NCI-H1436 treated with DMSO at 0.1 percent for 48 hours (cell line): Measurements from ENCODE around the gene CXCL17.
A peak's percentile ranks its signal among the peaks of the same experiment; 100 is the strongest.
"Not testable (repeated sequence)": the region's sequence is repeated elsewhere in the genome, so short reads cannot be mapped to it uniquely, and the experiment has no call there.

ENCODE experiments used
- DNase-seq: peaks from one replicate; lab custom pipeline; 2025; lab: John Stamatoyannopoulos, UW

Gene CXCL17

GRCh38 chr19:42442833-42443232 is at the start of gene CXCL17:
TSS of gene CXCL17 (minus strand) at chr19:42442946. CDS start at chr19:42442832, 114 bp downstream.
- no peak for DNase-seq

DNA sequence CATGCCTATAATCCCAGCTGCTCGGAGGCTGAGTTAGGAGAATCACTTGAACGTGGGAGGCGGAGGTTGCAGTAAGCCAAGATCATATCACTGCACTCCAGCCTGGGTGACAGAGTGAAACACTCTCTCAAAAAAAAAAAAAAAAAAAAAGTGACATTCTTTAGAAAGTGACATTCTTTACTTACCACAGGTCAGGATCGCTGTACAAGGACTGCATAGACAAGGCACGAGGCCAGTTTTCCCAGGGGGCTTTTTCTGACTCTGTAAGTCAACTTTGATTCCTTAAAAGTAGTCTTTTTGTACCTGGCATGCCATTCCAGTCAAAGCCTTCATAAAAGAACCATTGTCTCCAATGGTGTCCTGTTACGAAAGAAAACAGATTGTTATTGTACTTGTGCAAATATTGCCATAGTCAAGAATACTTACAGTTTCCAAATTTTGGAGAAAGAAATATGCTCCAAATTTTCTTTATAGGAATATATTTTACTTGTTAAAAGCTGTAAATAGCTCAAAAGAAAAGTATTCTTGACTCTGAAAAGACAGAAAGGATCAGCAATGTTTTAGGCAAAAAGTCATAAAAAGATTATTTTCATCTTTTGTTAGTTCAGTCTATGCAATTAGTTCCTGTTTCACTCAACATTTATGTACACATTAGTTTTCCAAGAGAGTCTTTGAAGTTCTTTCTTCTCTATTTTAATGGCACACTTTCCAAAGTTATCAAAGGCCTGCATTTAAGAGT is 46.2 kb upstream of the CXCL17 start:
- no peak for DNase-seq

DNA sequence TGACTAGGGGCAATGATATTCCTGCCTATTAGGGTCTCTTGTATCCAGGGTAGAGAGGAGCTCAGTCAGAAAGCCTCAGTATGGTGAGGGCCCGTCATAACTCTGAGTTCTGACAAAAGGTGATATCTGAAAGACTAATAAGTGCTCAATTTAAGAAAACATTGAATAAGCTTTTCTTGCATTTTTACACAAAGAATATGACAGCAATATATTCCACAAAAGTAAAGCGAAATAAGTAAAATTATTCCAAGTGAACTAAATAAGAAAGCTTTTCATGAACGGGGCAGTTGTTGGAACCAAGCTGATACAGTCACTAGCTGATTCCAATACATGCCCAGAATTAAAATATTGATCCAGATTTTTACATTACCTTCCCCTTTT is 45.0 kb upstream of the CXCL17 start:
- DNase-seq = no peak

DNA sequence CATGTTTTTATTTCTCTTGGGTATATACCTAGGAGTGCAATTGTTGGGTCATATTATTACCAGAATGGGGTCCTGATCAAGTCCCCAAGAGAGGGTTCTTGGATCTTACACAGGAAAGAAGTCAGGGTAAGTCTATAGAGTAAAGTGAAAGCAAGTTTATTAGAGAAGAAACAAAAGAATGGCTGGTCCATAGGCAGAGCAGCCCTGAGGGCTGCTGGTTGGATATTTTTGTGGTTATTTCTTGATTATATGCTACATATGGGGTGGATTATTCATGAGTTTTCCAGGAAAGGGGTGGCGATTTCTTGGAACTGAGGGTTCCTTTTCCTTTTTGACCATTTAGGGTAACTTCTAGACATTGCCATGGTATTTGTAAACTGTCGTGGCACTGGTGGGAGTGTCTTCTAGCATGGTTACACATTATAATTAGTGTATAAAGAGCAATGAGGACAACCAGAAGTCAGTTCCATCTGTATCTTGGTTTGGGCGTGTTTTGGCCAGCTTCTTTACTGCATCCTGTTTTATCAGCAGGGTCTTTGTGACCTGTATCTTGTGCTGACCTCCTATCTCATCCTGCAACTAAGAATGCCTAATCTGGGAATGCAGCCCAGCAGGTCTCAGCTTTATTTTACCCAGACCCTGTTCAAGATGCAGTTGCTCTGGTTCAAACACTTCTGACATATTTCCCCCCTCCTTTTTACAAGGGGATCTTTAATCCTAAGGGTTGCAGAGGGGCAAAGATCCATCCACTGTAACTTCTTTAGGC is 44.5 kb upstream of the CXCL17 start:
- DNase-seq = no peak

- DNase-seq = not testable (repeated sequence)
Measured at GRCh38 chr19:42485036-42485435, 42.3 kb upstream of the CXCL17 start.

DNA sequence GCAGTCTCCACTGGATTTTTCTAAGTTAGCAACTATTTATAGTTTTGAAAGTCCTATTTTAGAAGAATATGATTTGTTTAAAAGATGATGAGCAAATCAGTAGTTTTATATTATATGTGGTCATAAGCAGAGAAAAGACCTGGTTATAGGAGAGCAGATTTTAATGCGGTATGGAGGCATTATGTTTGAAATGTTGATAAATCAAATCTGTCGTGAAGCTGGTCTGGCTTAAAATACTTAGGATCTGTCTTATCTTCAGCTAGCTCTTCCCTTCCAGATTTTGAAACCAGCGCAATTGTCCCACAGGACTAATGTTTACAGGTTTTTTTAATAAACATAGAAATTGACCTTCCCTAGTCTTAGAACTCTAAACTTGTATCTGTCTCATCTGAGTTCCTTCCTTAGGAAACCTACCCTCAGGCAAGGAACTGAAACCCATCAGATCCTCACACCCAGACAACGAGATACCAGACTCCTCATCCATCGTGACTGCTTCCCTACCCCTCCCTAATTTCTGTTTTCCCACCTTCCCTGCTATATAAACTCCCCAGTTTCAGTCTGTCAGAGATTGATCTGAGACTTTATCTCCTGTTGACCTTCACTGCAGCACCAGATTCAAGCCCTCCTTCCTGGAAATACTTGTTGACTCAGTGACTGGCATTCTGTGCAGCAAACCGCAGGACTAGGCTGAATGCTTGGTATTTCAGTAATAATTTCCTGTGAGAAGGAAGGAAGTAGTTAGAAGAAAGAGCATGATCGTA is 37.8 kb upstream of the CXCL17 start:
- no peak for DNase-seq

DNA sequence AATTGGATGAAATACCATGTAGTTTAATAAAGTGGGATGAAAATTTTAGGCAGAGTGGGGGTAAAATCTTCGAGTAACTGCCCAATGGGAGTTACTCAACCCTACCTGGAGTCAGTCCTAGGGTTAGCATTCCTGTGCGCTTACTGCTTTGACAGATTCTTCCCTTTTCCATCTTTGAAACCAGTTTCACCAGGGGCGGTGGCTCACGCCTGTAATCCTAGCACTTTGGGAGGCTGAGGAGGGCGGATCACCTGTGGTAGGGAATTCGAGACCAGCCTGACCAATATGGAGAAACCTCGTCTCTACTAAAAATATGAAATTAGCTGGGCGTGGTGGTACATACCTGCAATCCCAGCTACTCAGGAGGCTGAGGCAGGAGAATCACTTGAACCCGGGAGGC is 37.0 kb upstream of the CXCL17 start:
- no peak for DNase-seq

DNA sequence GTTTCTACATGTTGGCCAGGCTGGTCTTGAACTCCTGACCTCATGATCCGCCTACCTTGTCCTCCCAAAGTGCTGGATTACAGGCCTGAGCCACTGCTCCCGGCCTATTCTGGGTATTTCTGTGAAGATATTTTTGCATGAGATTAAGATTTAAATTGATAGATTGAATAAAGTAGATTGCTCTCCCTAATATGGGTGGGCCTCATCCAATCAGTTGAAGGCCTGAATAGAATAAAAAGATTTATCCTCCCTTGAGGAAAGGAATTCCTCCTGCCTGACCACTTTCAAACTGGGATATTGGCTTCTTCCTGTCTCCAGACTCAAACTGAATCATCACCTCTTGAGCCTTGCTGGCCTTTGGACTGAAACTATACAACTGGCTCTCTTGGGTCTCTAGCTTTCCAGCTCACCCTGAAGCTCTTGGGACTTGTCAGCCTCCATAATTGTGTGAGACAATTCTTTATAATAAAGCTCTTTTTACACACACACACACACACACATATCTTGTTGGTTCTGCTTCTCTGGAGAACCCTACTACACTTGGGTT is 36.1 kb upstream of the CXCL17 start:
- no peak for DNase-seq

- DNase-seq = no peak
Measured at GRCh38 chr19:42477933-42478332, 35.2 kb upstream of the CXCL17 start.

- no peak for DNase-seq
Measured at GRCh38 chr19:42477117-42477516, 34.4 kb upstream of the CXCL17 start.

GRCh38 chr19:42475366-42475765 is 32.6 kb upstream of the CXCL17 start:
- DNase-seq = no peak

GRCh38 chr19:42474743-42475142 is 32.0 kb upstream of the CXCL17 start:
- DNase-seq = no peak

DNA sequence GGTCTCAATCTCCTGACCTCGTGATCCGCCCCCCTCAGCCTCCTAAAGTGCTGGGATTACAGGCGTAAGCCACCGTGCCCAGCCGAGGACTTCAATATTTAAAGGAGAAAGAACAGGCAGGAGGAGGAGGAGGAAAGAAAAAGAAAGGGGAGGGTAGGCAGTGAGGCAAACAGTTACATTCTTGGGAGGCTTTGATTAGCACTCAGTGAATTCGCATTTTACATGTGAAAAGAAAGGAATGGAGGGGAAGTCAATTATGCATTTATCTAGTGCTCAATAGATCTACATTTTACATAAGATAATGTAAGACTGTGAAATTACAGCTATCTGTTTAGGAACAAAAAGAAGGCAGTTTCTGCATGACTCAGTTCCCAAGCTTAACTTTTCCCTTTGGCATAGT is 30.9 kb upstream of the CXCL17 start:
- no peak for DNase-seq

- DNase-seq = no peak
Measured at GRCh38 chr19:42472402-42473147, 29.8 kb upstream of the CXCL17 start.

- no peak for DNase-seq
Measured at GRCh38 chr19:42471554-42472249, 29.0 kb upstream of the CXCL17 start.

DNA sequence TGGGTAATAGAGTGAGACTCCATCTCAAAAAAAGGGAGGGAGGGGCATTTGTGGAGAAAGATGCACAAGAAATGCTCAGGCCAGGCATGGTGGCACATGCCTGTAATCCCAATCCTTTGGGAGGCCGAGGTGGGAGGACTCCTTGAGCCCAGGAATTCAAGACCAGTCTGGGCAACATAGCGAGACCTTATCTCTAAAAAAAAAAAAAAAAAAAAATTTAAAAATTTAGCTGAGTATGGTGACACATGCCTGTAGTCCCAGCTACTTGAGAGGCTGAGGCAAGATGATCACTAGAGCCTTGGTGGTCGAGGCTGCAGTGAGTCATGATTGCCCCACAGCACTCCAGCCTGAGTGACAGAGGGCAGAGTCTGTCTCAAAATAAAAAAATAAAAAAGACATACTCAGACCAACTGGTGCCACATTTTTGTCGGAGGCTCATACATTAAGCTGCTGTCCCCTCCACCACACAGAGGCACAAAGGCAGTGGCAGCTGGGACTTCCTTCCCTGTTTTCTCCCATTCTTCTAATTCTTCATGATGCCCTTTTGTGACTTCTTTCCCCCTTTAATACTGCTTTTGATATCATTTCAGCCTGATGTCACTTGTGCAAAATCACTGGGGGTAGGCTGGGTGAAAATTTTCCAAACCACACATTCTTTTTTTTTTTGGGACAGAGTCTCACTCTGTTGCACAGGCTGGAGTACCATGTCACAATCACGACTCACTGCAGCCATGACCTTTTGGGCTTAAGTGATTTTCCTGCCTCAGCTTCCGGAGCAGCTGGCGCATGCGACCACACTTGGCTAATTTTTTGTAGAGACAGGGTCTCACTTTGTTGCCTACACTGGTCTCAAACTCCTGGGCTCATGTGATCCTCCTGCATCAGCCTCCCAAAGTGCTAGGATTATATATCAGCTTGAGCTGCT is 26.8 kb upstream of the CXCL17 start:
- no peak for DNase-seq

DNA sequence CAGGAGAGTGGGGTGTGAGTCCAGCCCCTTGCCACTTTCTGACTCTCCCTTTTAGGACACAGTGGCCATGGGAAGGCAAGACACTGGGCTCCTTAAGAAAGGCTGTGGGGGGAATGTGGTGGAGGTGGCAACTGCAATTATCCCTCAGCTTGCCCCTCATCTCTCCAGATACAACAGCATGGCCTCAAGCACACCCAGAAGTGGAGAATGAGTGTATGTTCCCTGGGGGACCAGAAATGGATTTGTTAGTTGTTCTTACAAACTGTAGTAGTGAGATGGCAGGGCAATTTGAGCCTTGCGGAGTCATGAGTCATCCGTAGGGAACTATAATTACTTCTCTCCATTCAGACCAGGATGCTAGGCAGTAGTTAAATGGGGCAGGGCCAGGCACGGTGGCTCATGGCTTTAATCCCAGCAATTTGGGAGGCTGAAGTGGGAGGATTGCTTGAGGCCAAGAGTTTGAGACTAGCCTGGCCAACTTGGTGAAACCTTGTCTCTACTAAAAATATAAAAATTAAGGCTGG is 25.6 kb upstream of the CXCL17 start:
- peak; percentile 95 for DNase-seq

DNA sequence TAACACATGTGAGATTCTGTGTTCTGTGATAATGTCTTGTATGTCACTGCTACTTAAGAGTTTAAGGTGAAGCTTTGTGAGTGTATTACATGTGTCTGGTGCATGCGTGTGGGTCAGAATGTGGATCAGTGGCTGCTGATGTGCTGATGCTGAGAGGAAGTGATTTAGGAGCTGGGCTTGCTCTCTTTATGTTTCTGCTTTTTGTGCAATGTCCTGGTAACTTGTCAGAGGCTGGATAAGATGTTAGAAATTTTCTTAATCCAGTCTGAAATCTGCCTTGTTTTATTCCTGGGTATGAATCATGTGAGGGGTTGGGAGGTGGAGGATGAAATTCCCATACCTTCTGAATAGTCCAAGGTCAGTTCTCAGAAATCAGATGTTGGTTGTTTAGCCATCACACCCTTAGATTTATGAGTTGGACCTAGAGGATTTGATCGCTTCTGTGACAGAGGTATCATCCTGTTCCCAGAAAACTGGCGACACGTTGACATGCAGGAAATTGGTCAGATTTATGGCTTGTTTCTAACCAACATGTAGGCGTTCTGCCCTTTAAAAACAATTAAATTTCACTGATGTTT is 24.5 kb upstream of the CXCL17 start:
- no peak for DNase-seq

GRCh38 chr19:42466521-42467182 is 23.9 kb upstream of the CXCL17 start:
- no peak for DNase-seq
